Right lobe of liver (tissue), 6 donors: ENCODE data around the gene INPP5D. TPM values are rescaled to one million over a fixed set of nuclear protein-coding genes. Genes with fewer than 3 reads are reported as not detected.

Experiments used
- ATAC-seq, 4 donors: fragments of 200-7000 bp; cut with Tn5 transposase; one replicate each; pipeline ENCODE4 v1.9.1; 2020; ENCODE audit warnings: mild to moderate bottlenecking in 4 of 4, moderate library complexity in 4 of 4
- DNase-seq, 3 donors: peaks; one replicate each; pipeline ENCODE4 v3.0.0-alpha.2; 2020
- H3K27ac ChIP-seq, 3 donors: fragments of 200-600 bp; one replicate each; pipeline ENCODE4 v1.8.0; 2022
- H3K27me3 ChIP-seq, 2 donors: fragments of 200-600 bp; one replicate each; pipeline ENCODE4 v1.8.0; 2022
- H3K36me3 ChIP-seq, 4 donors: fragments of 200-600 bp; sonication (generic) in 1 of 4; one replicate each; pipeline versions ENCODE4 v1.5.1 to v1.8.0; 2017 to 2022; ENCODE audit warnings: control low read depth in 1 of 4
- H3K4me1 ChIP-seq, 4 donors: fragments of 200-600 bp; sonication (generic) in 1 of 4; one replicate each; pipeline versions ENCODE4 v1.5.1 to v1.8.0; 2017 to 2022; ENCODE audit warnings: control low read depth in 1 of 4
- H3K4me3 ChIP-seq, 3 donors: fragments of 200-600 bp; one replicate each; pipeline ENCODE4 v1.8.0; 2022
- H3K9me3 ChIP-seq, 4 donors: fragments of 200-600 bp; sonication (generic) in 1 of 4; one replicate each; pipeline versions ENCODE4 v1.5.1 to v1.8.0; 2017 to 2022; ENCODE audit warnings: control low read depth in 1 of 4
- CTCF ChIP-seq, 4 donors: fragments of 200-600 bp in 3 of 4; fragments of 450-650 bp in 1 of 4; IDR thresholded peaks; one replicate each; pipeline versions ENCODE4 v1.5.1 to v1.8.0; 2016 to 2022; ENCODE audit warnings: antibody characterized with exemption in 4 of 4, mild to moderate bottlenecking in 2 of 4
- POLR2A ChIP-seq: fragments of 450-650 bp; IDR thresholded peaks from one replicate; pipeline ENCODE4 v1.6.1; 2017; ENCODE audit warnings: antibody characterized with exemption, mild to moderate bottlenecking
- WGBS: methylation state at CpG from one replicate; pipeline ENCODE4 v1.1.6; 2018; ENCODE audit warnings: low coverage, low lambda C conversion rate; ENCODE audit not compliant: insufficient coverage; ENCODE audit errors: missing lambda C conversion rate; 5-methylcytosine and 5-hydroxymethylcytosine counted together
- intact Hi-C, 2 donors: fragments of 100-400 bp; cut with DNase I; formaldehyde crosslinking; loops; one replicate each; pipeline versions ENCODE4 v1.11.2 to v1.14.1; 2022
- total RNA-seq, 6 experiments: library from RNA; depleted of rRNA in 2 of 6; stranded (reverse); fragments of >200 nt in 2 of 6; fragmentation: NEBNext Ultra II Directional in 3 of 6; extraction: Animal tissue kit (Norgen Biotek cat#: 25700) in 3 of 6; gene quantifications; one replicate each; pipeline versions ENCODE4 v1.1.0 to v1.2.4, GENCODE V29; 2016 to 2023
- donor health status: DM: no; HTN: yes; CAD: no.
- donor health status: DM: no; HTN: no; CAD: no.
- donor health status: DM: no; HTN: no; CAD: no.
- donor health status: DM: no; HTN: yes; CAD: no.
- donor health status: DM: no; HTN: yes; CAD: no.

The INPP5D gene
- total RNA-seq, 6 experiments from 2014 or later, result 3.5 to 8.1 (median 5.5) TPM

- intact Hi-C loops, result no loop called here
- Histone ChIP-seq H3K9me3 (no peaks in the 10 kb centered on the region), H3K27ac (no peak overlapping the region), H3K27me3 (no peaks in the 10 kb centered on the region), H3K4me3 (no peak overlapping the region), H3K36me3 (no peaks in the 10 kb centered on the region), H3K4me1 (no peaks in the 10 kb centered on the region)
- no peak for TF ChIP-seq POLR2A
- TF ChIP-seq CTCF (IDR thresholded peaks at IDR 0.05), result no peak
- 73% methylated on average over 6 of the region's 6 CpGs for WGBS
- DNase-seq, result no peak
- ATAC-seq, result no peak
Observed at GRCh38 chr2:233245406-233245805, 185.3 kb downstream of the INPP5D start.

GRCh38 chr2:233247116-233247515 lies 187.0 kb downstream of the INPP5D start:
- no peak overlapping the region for H3K4me3 ChIP-seq
- DNase-seq (no peak), ATAC-seq (no peak)
- H3K27me3 ChIP-seq, result no peaks in the 10 kb centered on the region
- no peaks in the 10 kb centered on the region for H3K36me3 ChIP-seq
- H3K9me3 ChIP-seq, result no peaks in the 10 kb centered on the region
- 66% methylated on average over 2 of the region's 2 CpGs for WGBS
- intact Hi-C loops, result no loop called here
- H3K4me1 ChIP-seq, result peaks cover 0 to 4% (median 0%) of the 10 kb centered on the region in 4 donors
- H3K27ac ChIP-seq, result no peak overlapping the region
- TF ChIP-seq POLR2A, result no peak
- no peak for TF ChIP-seq CTCF (IDR thresholded peaks at IDR 0.05)

GRCh38 chr2:233247744-233248143 lies 187.6 kb downstream of the INPP5D start:
- Histone ChIP-seq H3K27ac (no peak overlapping the region), H3K9me3 (no peaks in the 10 kb centered on the region), H3K4me3 (no peak overlapping the region), H3K27me3 (no peaks in the 10 kb centered on the region), H3K36me3 (no peaks in the 10 kb centered on the region), H3K4me1 (peaks cover 0 to 6% (median 2%) of the 10 kb centered on the region in 4 donors)
- DNase-seq, result no peak
- TF ChIP-seq CTCF (IDR thresholded peaks at IDR 0.05) (no peak), POLR2A (no peak)
- intact Hi-C loops, result no loop called here
- no peak for ATAC-seq

GRCh38 chr2:233248999-233249398 lies 188.9 kb downstream of the INPP5D start:
- no peak for ATAC-seq
- intact Hi-C loops, result no loop called here

More at GRCh38 chr2:233248999-233249398, 188.9 kb downstream of the INPP5D start:
- no peak overlapping the region for H3K4me3 ChIP-seq
- TF ChIP-seq CTCF (IDR thresholded peaks at IDR 0.05) (no peak), POLR2A (no peak)
- peaks cover 0 to 19% (median 7%) of the 10 kb centered on the region in 4 donors for H3K4me1 ChIP-seq
- no peak overlapping the region for H3K27ac ChIP-seq
- H3K9me3 ChIP-seq, result no peaks in the 10 kb centered on the region
- no peaks in the 10 kb centered on the region for H3K27me3 ChIP-seq
- no peaks in the 10 kb centered on the region for H3K36me3 ChIP-seq
- DNase-seq, result no peak
- WGBS, result 46% methylated on average over 7 of the region's 7 CpGs
